HepG2 (cell line): Measurements from ENCODE around the gene SDR39U1. TPM values are rescaled to one million over a fixed set of nuclear protein-coding genes. Genes with fewer than 3 reads are reported as not detected.

Source experiments
- ARID2 ChIP-seq: sonication (generic); formaldehyde crosslinking; IDR thresholded peaks from 2 replicates; pipeline ENCODE4 v1.8.1; 2022; ENCODE audit warnings: mild to moderate bottlenecking, missing genetic modification reagents, borderline replicate concordance
- ATF2 ChIP-seq: sonication (generic); formaldehyde crosslinking; IDR thresholded peaks from 2 replicates; pipeline ENCODE4 v1.4.0; 2020; ENCODE audit warnings: missing genetic modification reagents
- CENPBD1 ChIP-seq: sonication (generic); formaldehyde crosslinking; IDR thresholded peaks from 2 replicates; pipeline ENCODE4 v1.8.0; 2022; ENCODE audit warnings: missing genetic modification reagents, low read depth, mild to moderate bottlenecking, borderline replicate concordance
- DBP ChIP-seq: sonication (generic); formaldehyde crosslinking; IDR thresholded peaks from 2 replicates; pipeline ENCODE4 v1.4.0; 2020; ENCODE audit warnings: missing genetic modification reagents; ENCODE audit errors: not compliant biosample characterization
- DNMT3B ChIP-seq: conservative IDR thresholded peaks from 2 replicates; pipeline ENCODE4 v1.6.1; 2016; ENCODE audit warnings: missing biosample characterization, control low read depth
- FOSL2 ChIP-seq: sonication (generic); formaldehyde crosslinking; IDR thresholded peaks from 2 replicates; pipeline ENCODE4 v1.4.0; 2020; ENCODE audit warnings: missing genetic modification reagents
- HCFC1 ChIP-seq: fragments of 150-350 bp; IDR thresholded peaks from 2 replicates; pipeline ENCODE4 v1.6.1; 2014; ENCODE audit warnings: low read depth, low read length
- KDM5A ChIP-seq: fragments of 200-600 bp; sonication (generic); IDR thresholded peaks from 2 replicates; pipeline ENCODE4 v1.7.0; 2018; ENCODE audit warnings: antibody characterized with exemption, mild to moderate bottlenecking, low read length, borderline replicate concordance
- MAFG ChIP-seq: sonication (generic); formaldehyde crosslinking; IDR thresholded peaks from 2 replicates; pipeline ENCODE4 v1.5.1; 2020; ENCODE audit warnings: mild to moderate bottlenecking, missing genetic modification reagents
- MXD1 ChIP-seq: sonication (generic); formaldehyde crosslinking; IDR thresholded peaks from 2 replicates; pipeline ENCODE4 v1.4.0; 2020; ENCODE audit warnings: mild to moderate bottlenecking, missing genetic modification reagents
- NKX3-1 ChIP-seq: sonication (generic); formaldehyde crosslinking; IDR thresholded peaks from 2 replicates; pipeline ENCODE4 v1.5.0; 2020; ENCODE audit warnings: missing genetic modification reagents
- POLR2A ChIP-seq, 2 experiments: IDR thresholded peaks; 2 replicates each; pipeline ENCODE4 v1.6.1; 2011; ENCODE audit warnings: low read depth in 2 of 2, low read length in 2 of 2, mild to moderate bottlenecking in 1 of 2, moderate library complexity in 1 of 2; ENCODE audit not compliant: insufficient read depth in 1 of 2
- ZBTB4 ChIP-seq: sonication (generic); formaldehyde crosslinking; IDR thresholded peaks from 2 replicates; pipeline ENCODE4 v1.4.0; 2020; ENCODE audit warnings: missing genetic modification reagents, mild to moderate bottlenecking, borderline replicate concordance
- ZNF24 ChIP-seq: fragments of 450-650 bp; IDR thresholded peaks from 2 replicates; pipeline ENCODE4 v1.6.1; 2017; ENCODE audit warnings: antibody characterized with exemption, mild to moderate bottlenecking
- ZNF329 ChIP-seq: sonication (generic); formaldehyde crosslinking; IDR thresholded peaks from 2 replicates; pipeline ENCODE4 v1.9.0; 2021; ENCODE audit warnings: low read depth, mild to moderate bottlenecking, missing genetic modification reagents
- ZNF468 ChIP-seq: sonication (generic); formaldehyde crosslinking; IDR thresholded peaks from 2 replicates; pipeline ENCODE4 v1.8.0; 2022; ENCODE audit warnings: mild to moderate bottlenecking, moderate library complexity, missing genetic modification reagents
- ZNF687 ChIP-seq: sonication (generic); formaldehyde crosslinking; IDR thresholded peaks from 2 replicates; pipeline ENCODE4 v1.5.1; 2020; ENCODE audit warnings: mild to moderate bottlenecking, missing genetic modification reagents, moderate library complexity
- ZNF724P ChIP-seq: sonication (generic); formaldehyde crosslinking; IDR thresholded peaks from 2 replicates; pipeline ENCODE4 v1.8.0; 2022; ENCODE audit warnings: missing genetic modification reagents, borderline replicate concordance
- polyA plus RNA-seq, 8 experiments: library from polyadenylated mRNA; depleted of rRNA in 3 of 8; stranded (reverse) in 7 of 8; unstranded in 1 of 8; fragments of >200 nt; fragmentation: Illumina TruSeq in 4 of 8; extraction: Trizol in 4 of 8; gene quantifications; 2 replicates each; pipeline versions ENCODE4 v1.2.1 to v1.2.3, GENCODE V29; 2011 to 2016; ENCODE audit warnings: low read depth in 4 of 8, missing spikeins in 1 of 8, mixed read lengths in 1 of 8; ENCODE audit not compliant: insufficient read depth in 1 of 8
- total RNA-seq, 5 experiments: library from RNA; depleted of rRNA; stranded (reverse); fragments of >200 nt; fragmentation: Illumina TruSeq; extraction: Trizol; gene quantifications; 2 replicates each; pipeline ENCODE4 v1.2.3, GENCODE V29; 2016; ENCODE audit warnings: low read depth in 1 of 5

The SDR39U1 gene
- total and polyA plus RNA-seq, 2 of the 13 experiments (the other 11 are each of a cell fraction or from before 2014, with no cell fraction given): 34.4 to 129 TPM

GRCh38 chr14:24427537-24428508, 14.8 kb downstream of the SDR39U1 start (continued):
- TF ChIP-seq KDM5A (no peak), FOSL2 (peak; percentile 30; the same call in 1 of the 2 replicates), DBP (no peak), ZNF687 (CRISPR knock-in tag) (peak; percentile 96), ZNF724P (CRISPR knock-in tag) (0 out of 2 replicates have a peak, but pooled peaks have one; percentile 70), HCFC1 (no peak), ZNF24 (no peak), NKX3-1 (CRISPR knock-in tag) (no peak), ATF2 (CRISPR knock-in tag) (no peak), ZBTB4 (CRISPR knock-in tag) (peak; percentile 64; the same call in 1 of the 2 replicates), MXD1 (CRISPR knock-in tag) (peak; percentile 19; the same call in 1 of the 2 replicates), ARID2 (CRISPR knock-in tag) (no peak), DNMT3B (CRISPR knock-in tag) (no peak), CENPBD1 (no peak), POLR2A (IDR thresholded peaks at IDR 0.05; ENCODE audit: insufficient read depth in 1 of 2, low read depth in 2 of 2, low read length in 2 of 2) (no peak), ZNF329 (CRISPR knock-in tag) (no peak), ZNF468 (CRISPR knock-in tag) (no peak), MAFG (CRISPR knock-in tag) (no peak)
